Psoas muscle (tissue), 8 donors: ENCODE measurements around the gene ADCY5. TPM values are rescaled to one million over a fixed set of nuclear protein-coding genes. Genes with fewer than 3 reads are reported as not detected.
A peak's percentile ranks its signal among the peaks of the same experiment; 100 is the strongest.

ENCODE experiments used
- ATAC-seq, 4 donors: fragments of 200-7000 bp; cut with Tn5 transposase; one replicate each; pipeline ENCODE4 v1.9.1; 2020; ENCODE audit warnings: moderate library complexity in 3 of 4, mild to moderate bottlenecking in 2 of 4
- DNase-seq, 2 donors: peaks; one replicate each; pipeline ENCODE4 v3.0.0-alpha.2; 2020
- H3K27ac ChIP-seq: fragments of 200-600 bp; one replicate; pipeline ENCODE4 v1.8.0; 2022
- H3K27me3 ChIP-seq, 3 donors: fragments of 200-600 bp in 1 of 3; one replicate each; pipeline versions ENCODE4 v1.6.1 to v1.8.0; 2013 to 2022; ENCODE audit warnings: low read length in 2 of 3, mild to moderate bottlenecking in 2 of 3, moderate library complexity in 1 of 3; ENCODE audit not compliant: insufficient read depth in 3 of 3
- H3K36me3 ChIP-seq, 2 donors: fragments of 200-600 bp in 1 of 2; one replicate each; pipeline versions ENCODE4 v1.6.1 to v1.8.0; 2013 to 2022; ENCODE audit warnings: low read depth in 1 of 2, mild to moderate bottlenecking in 1 of 2, moderate library complexity in 1 of 2; ENCODE audit not compliant: insufficient read depth in 1 of 2
- H3K4me1 ChIP-seq: fragments of 200-600 bp; one replicate; pipeline ENCODE4 v1.8.0; 2022
- H3K4me3 ChIP-seq: fragments of 200-600 bp; one replicate; pipeline ENCODE4 v1.8.0; 2022; ENCODE audit warnings: mild to moderate bottlenecking
- H3K9me3 ChIP-seq: fragments of 200-600 bp; one replicate; pipeline ENCODE4 v1.8.0; 2022
- CTCF ChIP-seq: fragments of 200-600 bp; IDR thresholded peaks from one replicate; pipeline ENCODE4 v1.8.0; 2022; ENCODE audit warnings: antibody characterized with exemption
- WGBS, 3 donors: extraction: QIAGEN DNeasy Blood & Tissue Kit; methylation state at CpG; one replicate each; pipeline versions ENCODE4 v1.1.6 to v1.1.7; 2013; 5-methylcytosine and 5-hydroxymethylcytosine counted together
- intact Hi-C, 2 donors: fragments of 100-400 bp; cut with DNase I; formaldehyde crosslinking; loops; one replicate each; pipeline versions ENCODE4 v1.11.0 to v1.14.2; 2022
- polyA plus RNA-seq, 3 donors: library from polyadenylated mRNA; stranded (reverse); fragments of 200-250 nt; gene quantifications; one replicate each; pipeline ENCODE4 v1.2.3, GENCODE V29; 2013
- total RNA-seq, 4 donors: library from RNA; stranded (reverse); fragmentation: NEBNext Ultra II Directional in 2 of 4; extraction: Animal tissue kit (Norgen Biotek cat#: 25700) in 2 of 4; gene quantifications; one replicate each; pipeline versions ENCODE4 v1.2.1 to v1.2.4, GENCODE V29; 2021 to 2023
- donor health status: healthy with polysubstance abuse.
- donor health status: DM: no; HTN: no; CAD: no; lungs with moderate emphysema.
- donor health status: Bipolar disorder and iron deficiency.
- donor health status: healthy.
- donor health status: DM: yes; HTN: yes; CAD: no.
- donor health status: DM: no; HTN: no; CAD: no.
- donor health status: DM: no; HTN: no; CAD: no.
- donor health status: DM: yes; HTN: yes; CAD: no.

The ADCY5 gene
- total and polyA plus RNA-seq, 7 donors = 1.0 to 4.4 (median 1.6) TPM

DNA sequence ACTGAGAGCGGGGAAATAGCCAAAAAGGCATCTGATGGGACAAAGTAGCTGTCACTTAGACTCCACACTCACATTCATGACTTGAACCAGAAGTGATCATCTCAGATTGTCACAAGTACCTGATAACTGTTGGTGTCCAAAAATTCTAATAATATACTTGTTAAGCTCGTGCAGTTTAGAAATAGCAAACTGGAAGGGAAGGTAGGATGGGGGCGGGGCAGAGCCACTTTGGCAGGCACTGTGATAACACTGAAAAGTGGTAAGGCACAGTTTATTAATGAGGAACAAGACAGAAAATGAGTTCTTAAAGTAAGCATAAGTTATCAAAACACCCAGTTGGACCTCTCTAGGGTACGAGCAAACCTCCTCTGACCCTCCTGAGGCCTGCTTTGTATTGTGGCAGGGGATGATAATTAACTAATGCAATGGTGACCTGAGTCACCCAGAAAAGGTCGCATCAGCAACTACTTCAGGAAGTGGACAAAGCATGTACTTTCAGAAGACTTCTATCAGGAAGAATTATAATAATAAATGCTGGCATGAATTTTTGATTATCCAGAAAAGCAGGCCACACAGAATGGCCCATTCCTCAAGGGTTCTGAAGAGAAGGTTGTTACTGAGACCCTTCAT is 54.4 kb downstream of the ADCY5 start:
- TF ChIP-seq CTCF = no peak
- intact Hi-C loops = no loop called here
- ATAC-seq (peak in 1 of 4 donors; percentile 49), DNase-seq (peak in 1 of 2 donors; percentile 17)
- Histone ChIP-seq H3K4me1 (no peaks in the 10 kb centered on the region), H3K9me3 (no peaks in the 10 kb centered on the region), H3K27ac (no peak overlapping the region), H3K4me3 (no peak overlapping the region), H3K36me3 (no peaks in the 10 kb centered on the region), H3K27me3 (no peaks in the 10 kb centered on the region)
- whole genome bisulfite sequencing, 3 donors = 62 to 73% (median 64%) methylated on average over 5 of the region's 5 CpGs

- no peaks in the 10 kb centered on the region for H3K4me1 ChIP-seq
These were observed 55.8 kb downstream of the ADCY5 start for GRCh38 chr3:123392871-123393620.

GRCh38 chr3:123392368-123392767 is 56.5 kb downstream of the ADCY5 start:
- no peak overlapping the region for H3K4me3 ChIP-seq
- H3K36me3 ChIP-seq = no peaks in the 10 kb centered on the region
- no peaks in the 10 kb centered on the region for H3K27me3 ChIP-seq
- ATAC-seq (no peak), DNase-seq (peak in 1 of 2 donors; percentile 9)
- H3K27ac ChIP-seq = no peak overlapping the region
- intact Hi-C loops = no loop called here
- 77 to 95% (median 85%) methylated on average over 4 to 5 of the region's 5 CpGs for WGBS, 3 donors
- no peak for TF ChIP-seq CTCF
- no peaks in the 10 kb centered on the region for H3K4me1 ChIP-seq
- H3K9me3 ChIP-seq = no peaks in the 10 kb centered on the region

More at GRCh38 chr3:123392871-123393620, 55.8 kb downstream of the ADCY5 start:
- WGBS, 3 donors = 85 to 92% (median 89%) methylated on average over 4 of the region's 4 CpGs
- DNase-seq (no peak), ATAC-seq (no peak)
- Histone ChIP-seq H3K4me3 (no peak overlapping the region), H3K27ac (no peak overlapping the region), H3K9me3 (no peaks in the 10 kb centered on the region), H3K27me3 (no peaks in the 10 kb centered on the region), H3K36me3 (no peaks in the 10 kb centered on the region)
- intact Hi-C loops = no loop called here
- no peak for TF ChIP-seq CTCF

GRCh38 chr3:123390865-123391600 is 57.9 kb downstream of the ADCY5 start:
- Histone ChIP-seq H3K4me1 (no peaks in the 10 kb centered on the region), H3K9me3 (no peaks in the 10 kb centered on the region), H3K4me3 (no peak overlapping the region), H3K27me3 (no peaks in the 10 kb centered on the region), H3K27ac (no peak overlapping the region), H3K36me3 (no peaks in the 10 kb centered on the region)
- DNase-seq = peak; percentile 25 to 62
- TF ChIP-seq CTCF = no peak
- peak in 3 of 4 donors; percentile 19 to 57 (median 20) for ATAC-seq
- intact Hi-C loops = no loop called here
- WGBS, 3 donors = 66 to 69% (median 67%) methylated on average over 10 of the region's 10 CpGs
